Fibroblast of skin of right quadriceps (primary cell): ENCODE results near the gene LEUTX.
A peak's percentile ranks its signal among the peaks of the same experiment; 100 is the strongest.

Experiments used
- DNase-seq: peaks from one replicate; pipeline ENCODE4 v3.0.0-alpha.2; 2013

LEUTX gene

GRCh38 chr19:39825093-39825463 lies 46.4 kb downstream of the LEUTX start:
- no peak for DNase-seq

GRCh38 chr19:39825531-39826076 lies 47.0 kb downstream of the LEUTX start:
- no peak for DNase-seq

GRCh38 chr19:39826311-39826945 lies 47.8 kb downstream of the LEUTX start:
- DNase-seq: no peak

GRCh38 chr19:39827216-39827615 lies 48.6 kb downstream of the LEUTX start:
- DNase-seq: no peak

GRCh38 chr19:39828015-39828653 lies 49.5 kb downstream of the LEUTX start:
- DNase-seq: no peak

- no peak for DNase-seq
These were observed 50.0 kb downstream of the LEUTX start for GRCh38 chr19:39828654-39829032.

GRCh38 chr19:39829702-39830275 lies 51.1 kb downstream of the LEUTX start:
- DNase-seq: no peak

- no peak for DNase-seq
These were observed 51.8 kb downstream of the LEUTX start for GRCh38 chr19:39830406-39830805.

- DNase-seq: no peak
These were observed 52.2 kb downstream of the LEUTX start for GRCh38 chr19:39830847-39831246.

- no peak for DNase-seq
These were observed 53.0 kb downstream of the LEUTX start for GRCh38 chr19:39831679-39832078.

- no peak for DNase-seq
These were observed 53.9 kb downstream of the LEUTX start for GRCh38 chr19:39832341-39833083.

- no peak for DNase-seq
These were observed 54.5 kb downstream of the LEUTX start for GRCh38 chr19:39833160-39833463.

GRCh38 chr19:39833464-39834286 lies 55.0 kb downstream of the LEUTX start, which contains the start of gene DYRK1B:
DYRK1B (minus strand) TSS chr19:39834162; CDS start chr19:39831867, 2,295 bp downstream.
- DNase-seq: peak; percentile 96

GRCh38 chr19:39834287-39834841 lies 55.7 kb downstream of the LEUTX start:
- DNase-seq: no peak
